Vagina (tissue), 2 donors: ENCODE results near the gene ASB16. TPM values are rescaled to one million over a fixed set of nuclear protein-coding genes. Genes with fewer than 3 reads are reported as not detected.
A peak's percentile ranks its signal among the peaks of the same experiment; 100 is the strongest.

ENCODE experiments used
- DNase-seq, 2 donors: peaks; one replicate each; pipeline ENCODE4 v3.0.0-alpha.2; 2017; ENCODE audit errors: extremely low spot score in 2 of 2
- H3K27ac ChIP-seq: fragments of 200-600 bp; sonication (generic); one replicate; pipeline ENCODE4 v1.5.1; 2019
- H3K27me3 ChIP-seq: fragments of 200-600 bp; sonication (generic); one replicate; pipeline ENCODE4 v1.5.1; 2019
- H3K36me3 ChIP-seq, 2 donors: fragments of 200-600 bp; sonication (generic); one replicate each; pipeline ENCODE4 v1.5.1; 2017 to 2019
- H3K4me1 ChIP-seq: fragments of 200-600 bp; sonication (generic); one replicate; pipeline ENCODE4 v1.5.1; 2019
- H3K4me3 ChIP-seq, 2 donors: fragments of 200-600 bp; sonication (generic); 1 replicate in 1 of 2; 2 replicates in 1 of 2; pipeline ENCODE4 v1.5.1; 2016 to 2019
- H3K9me3 ChIP-seq: fragments of 200-600 bp; sonication (generic); one replicate; pipeline ENCODE4 v1.5.1; 2019
- POLR2A ChIP-seq, 2 donors: fragments of 450-650 bp; IDR thresholded peaks; one replicate each; pipeline ENCODE4 v1.6.1; 2017; ENCODE audit warnings: antibody characterized with exemption in 2 of 2, mild to moderate bottlenecking in 2 of 2, moderate library complexity in 2 of 2
- POLR2AphosphoS5 ChIP-seq, 2 donors: sonication (generic); formaldehyde crosslinking; IDR thresholded peaks; one replicate each; pipeline ENCODE4 v1.9.0; 2017; ENCODE audit warnings: antibody characterized with exemption in 2 of 2, mild to moderate bottlenecking in 2 of 2, low read depth in 1 of 2; ENCODE audit not compliant: insufficient read depth in 1 of 2
- intact Hi-C: fragments of 100-400 bp; cut with DNase I; formaldehyde crosslinking; loops from one replicate; pipeline ENCODE4 v1.15.1; 2023
- total RNA-seq: library from RNA; depleted of rRNA; stranded (reverse); fragments of >200 nt; gene quantifications from one replicate; pipeline ENCODE4 v1.2.3, GENCODE V29; 2016
- TF ChIP-seq, protein P1 (sequence below), 3 experiments: fragments of 450-650 bp in 2 of 3; fragments of 200-600 bp in 1 of 3; sonication (generic) in 1 of 3; IDR thresholded peaks; one replicate each; pipeline ENCODE4 v1.5.1; 2017 to 2019; ENCODE audit warnings: antibody characterized with exemption in 3 of 3, mild to moderate bottlenecking in 2 of 3, moderate library complexity in 2 of 3

The ASB16 gene
- total RNA-seq, 1 donor from 2014 or later, result not detected

DNA sequence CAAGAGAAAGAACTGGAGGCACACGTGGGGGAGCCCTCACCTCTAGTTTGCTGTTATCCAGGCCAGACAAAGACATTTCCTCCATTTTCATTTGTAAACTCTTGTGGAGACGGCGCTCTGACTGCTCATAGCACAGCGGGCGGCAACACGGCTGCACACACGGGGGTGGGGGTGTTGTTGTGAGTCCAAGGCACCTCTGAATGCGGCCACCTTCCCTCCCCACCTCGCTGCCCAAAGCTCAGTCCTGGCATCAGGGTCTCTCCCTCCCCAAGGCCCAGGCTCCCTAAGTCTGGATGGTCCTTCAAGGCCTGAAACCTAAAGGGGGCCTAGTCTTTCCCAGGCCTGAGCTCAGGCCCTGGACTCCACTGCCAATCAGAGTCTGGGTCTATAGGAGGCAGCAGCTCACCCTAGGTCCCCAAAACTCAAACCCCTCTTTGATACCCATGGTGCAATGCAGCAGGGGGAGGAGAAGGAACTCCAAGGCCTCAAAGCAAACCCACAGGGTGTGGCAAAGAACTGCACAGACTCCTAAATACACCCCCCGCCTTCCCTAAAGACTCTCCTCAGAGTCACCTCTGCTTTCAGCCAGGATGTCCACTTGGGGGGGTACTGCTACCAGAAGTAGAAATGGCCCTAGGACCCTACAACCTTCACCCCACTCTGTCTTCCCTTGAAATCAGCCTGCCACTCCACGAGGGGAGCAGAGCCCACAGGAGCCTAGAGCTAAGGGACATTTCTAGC lies 27.6 kb downstream of the ASB16 start:
- H3K27ac ChIP-seq, result peak overlapping the region; percentile 98
- no peaks in the 10 kb centered on the region for H3K27me3 ChIP-seq
- TF ChIP-seq POLR2A (IDR thresholded peaks at IDR 0.05) (no peak), POLR2AphosphoS5 (IDR thresholded peaks at IDR 0.05; ENCODE audit: insufficient read depth in 1 of 2, low read depth in 1 of 2) (no peak)
- TF ChIP-seq, protein P1, sequence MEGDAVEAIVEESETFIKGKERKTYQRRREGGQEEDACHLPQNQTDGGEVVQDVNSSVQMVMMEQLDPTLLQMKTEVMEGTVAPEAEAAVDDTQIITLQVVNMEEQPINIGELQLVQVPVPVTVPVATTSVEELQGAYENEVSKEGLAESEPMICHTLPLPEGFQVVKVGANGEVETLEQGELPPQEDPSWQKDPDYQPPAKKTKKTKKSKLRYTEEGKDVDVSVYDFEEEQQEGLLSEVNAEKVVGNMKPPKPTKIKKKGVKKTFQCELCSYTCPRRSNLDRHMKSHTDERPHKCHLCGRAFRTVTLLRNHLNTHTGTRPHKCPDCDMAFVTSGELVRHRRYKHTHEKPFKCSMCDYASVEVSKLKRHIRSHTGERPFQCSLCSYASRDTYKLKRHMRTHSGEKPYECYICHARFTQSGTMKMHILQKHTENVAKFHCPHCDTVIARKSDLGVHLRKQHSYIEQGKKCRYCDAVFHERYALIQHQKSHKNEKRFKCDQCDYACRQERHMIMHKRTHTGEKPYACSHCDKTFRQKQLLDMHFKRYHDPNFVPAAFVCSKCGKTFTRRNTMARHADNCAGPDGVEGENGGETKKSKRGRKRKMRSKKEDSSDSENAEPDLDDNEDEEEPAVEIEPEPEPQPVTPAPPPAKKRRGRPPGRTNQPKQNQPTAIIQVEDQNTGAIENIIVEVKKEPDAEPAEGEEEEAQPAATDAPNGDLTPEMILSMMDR (IDR thresholded peaks at IDR 0.05), result no peak
- peaks cover 0 to 25% of the 10 kb centered on the region in 2 donors for H3K36me3 ChIP-seq
- H3K9me3 ChIP-seq, result no peaks in the 10 kb centered on the region
- no peak for DNase-seq
- H3K4me1 ChIP-seq, result peaks cover 27% of the 10 kb centered on the region
- intact Hi-C loops, result no loop called here
- peak overlapping the region; percentile 68 to 98 for H3K4me3 ChIP-seq

DNA sequence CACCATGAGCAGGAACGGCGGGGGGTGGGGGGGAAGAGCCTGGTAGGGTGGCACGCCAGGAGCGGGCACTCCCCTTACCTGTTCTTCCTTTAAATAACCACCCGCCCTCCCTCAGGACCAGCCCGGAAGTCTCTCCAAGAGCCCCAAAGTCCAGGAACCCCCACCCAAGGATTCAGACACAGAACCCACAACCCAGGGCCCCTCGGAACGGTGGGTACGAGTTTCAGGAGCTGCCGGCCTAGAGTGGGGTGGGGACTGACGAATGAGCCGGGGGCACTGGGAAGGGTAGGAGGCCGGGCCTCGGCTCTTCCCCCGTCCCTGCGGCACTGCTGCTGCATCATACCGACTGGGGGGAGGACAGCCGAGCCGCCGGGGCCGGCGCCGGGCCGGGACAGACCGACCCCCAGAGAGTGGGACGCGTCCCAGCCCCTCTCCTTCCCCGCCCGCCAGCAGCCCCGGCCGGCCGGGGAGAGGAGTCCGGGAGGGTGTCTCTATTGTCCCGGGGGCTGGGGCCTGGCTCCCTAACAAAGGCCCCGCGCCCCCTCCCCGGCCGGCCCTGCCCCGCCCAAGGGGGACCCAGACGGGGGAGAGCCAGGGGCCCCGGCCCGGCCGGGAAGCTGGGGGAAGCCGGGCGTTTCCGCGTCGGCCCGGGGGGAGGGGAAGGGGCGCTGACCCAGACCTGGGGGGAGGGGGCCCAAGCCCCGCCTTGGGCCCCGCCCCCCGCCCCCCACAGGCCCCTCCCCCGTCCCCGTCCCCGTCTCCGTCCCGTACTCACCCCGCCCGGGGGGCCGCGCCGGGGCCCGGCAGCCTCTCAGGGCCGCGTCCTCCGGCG lies 28.4 kb downstream of the ASB16 start:
- H3K4me3 ChIP-seq, result peak overlapping the region; percentile 68 to 98
- peaks cover 31% of the 10 kb centered on the region for H3K4me1 ChIP-seq
- H3K27me3 ChIP-seq, result no peaks in the 10 kb centered on the region
- intact Hi-C loops, result no loop called here
- no peak for DNase-seq
- no peaks in the 10 kb centered on the region for H3K9me3 ChIP-seq
- H3K27ac ChIP-seq, result peak overlapping the region; percentile 98
- peaks cover 0 to 17% of the 10 kb centered on the region in 2 donors for H3K36me3 ChIP-seq
- peak in 1 of 2 donors; percentile 28 for TF ChIP-seq POLR2AphosphoS5 (IDR thresholded peaks at IDR 0.05; ENCODE audit: insufficient read depth in 1 of 2, low read depth in 1 of 2)
- TF ChIP-seq POLR2A (IDR thresholded peaks at IDR 0.05), result no peak
- TF ChIP-seq, protein P1 (IDR thresholded peaks at IDR 0.05), result no peak

DNA sequence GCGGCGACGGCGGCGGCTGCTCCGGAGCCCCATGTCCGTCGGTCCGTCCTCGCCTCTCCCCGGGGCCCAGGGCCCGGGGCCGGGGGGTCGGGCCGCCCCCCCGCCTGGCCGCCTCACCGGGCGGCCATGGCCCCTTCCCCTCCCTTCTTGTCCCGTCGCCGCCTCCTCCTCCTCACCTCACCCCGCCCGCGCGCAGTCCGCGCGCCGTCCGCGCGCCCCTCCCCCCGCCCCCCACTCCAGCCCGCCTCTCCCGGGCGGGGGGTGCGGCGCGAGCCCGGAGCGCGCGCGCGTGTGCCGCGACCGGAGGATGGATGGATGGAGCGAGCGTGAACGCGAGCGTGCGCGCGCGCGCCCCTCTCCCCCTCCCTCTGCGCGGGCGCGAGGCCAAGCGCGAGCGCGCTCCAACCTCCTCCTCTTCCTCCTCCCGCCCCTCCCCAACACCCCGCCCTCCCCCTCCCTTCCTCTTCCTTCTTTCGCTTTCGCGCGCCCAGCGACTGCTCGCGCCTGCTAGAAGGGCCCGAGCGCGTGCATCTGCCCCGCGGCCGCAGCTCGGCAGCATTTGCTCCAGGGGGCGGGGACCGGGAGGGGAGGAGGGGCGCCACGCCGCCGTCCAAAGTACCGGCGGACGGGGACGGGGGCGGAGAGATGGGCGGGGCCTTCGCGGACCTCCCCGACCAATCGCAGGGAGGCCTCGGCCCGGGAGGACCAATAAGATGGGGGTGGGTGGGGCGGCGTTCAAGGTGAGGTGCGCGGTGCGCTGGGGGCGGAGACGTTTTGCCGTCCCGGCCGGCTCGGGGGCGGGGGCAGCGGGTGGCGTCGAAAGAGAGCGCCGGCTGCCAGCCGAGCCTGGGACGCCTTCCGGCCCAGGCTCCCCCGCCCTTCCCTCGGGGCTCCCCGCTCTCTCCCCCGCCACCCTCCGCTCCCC lies 29.3 kb downstream of the ASB16 start, which contains the start of gene ATXN7L3:
Gene ATXN7L3 (minus strand): TSS at position 332 of the 925 bp plus-strand sequence. CDS start 1,814 bp downstream, outside the sequence.
- no peaks in the 10 kb centered on the region for H3K27me3 ChIP-seq
- H3K4me1 ChIP-seq, result peaks cover 31% of the 10 kb centered on the region
- peak in 1 of 2 donors; percentile 98 for DNase-seq
- H3K36me3 ChIP-seq, result peaks cover 0 to 8% of the 10 kb centered on the region in 2 donors
- intact Hi-C loops, result loop anchor here (1.0 kb wide), 1 partner anchor 23 kb away; no protein-coding TSS in a partner anchor
- TF ChIP-seq POLR2AphosphoS5 (IDR thresholded peaks at IDR 0.05; ENCODE audit: insufficient read depth in 1 of 2, low read depth in 1 of 2), result peak in 1 of 2 donors; percentile 46
- TF ChIP-seq, protein P1 (IDR thresholded peaks at IDR 0.05), result no peak
- peak in 1 of 2 donors; percentile 19 for TF ChIP-seq POLR2A (IDR thresholded peaks at IDR 0.05)
- peak within 1 kb of the TSS; percentile 98 for H3K27ac ChIP-seq
- peak within 1 kb of the TSS; percentile 68 to 98 for H3K4me3 ChIP-seq
- no peaks in the 10 kb centered on the region for H3K9me3 ChIP-seq

DNA sequence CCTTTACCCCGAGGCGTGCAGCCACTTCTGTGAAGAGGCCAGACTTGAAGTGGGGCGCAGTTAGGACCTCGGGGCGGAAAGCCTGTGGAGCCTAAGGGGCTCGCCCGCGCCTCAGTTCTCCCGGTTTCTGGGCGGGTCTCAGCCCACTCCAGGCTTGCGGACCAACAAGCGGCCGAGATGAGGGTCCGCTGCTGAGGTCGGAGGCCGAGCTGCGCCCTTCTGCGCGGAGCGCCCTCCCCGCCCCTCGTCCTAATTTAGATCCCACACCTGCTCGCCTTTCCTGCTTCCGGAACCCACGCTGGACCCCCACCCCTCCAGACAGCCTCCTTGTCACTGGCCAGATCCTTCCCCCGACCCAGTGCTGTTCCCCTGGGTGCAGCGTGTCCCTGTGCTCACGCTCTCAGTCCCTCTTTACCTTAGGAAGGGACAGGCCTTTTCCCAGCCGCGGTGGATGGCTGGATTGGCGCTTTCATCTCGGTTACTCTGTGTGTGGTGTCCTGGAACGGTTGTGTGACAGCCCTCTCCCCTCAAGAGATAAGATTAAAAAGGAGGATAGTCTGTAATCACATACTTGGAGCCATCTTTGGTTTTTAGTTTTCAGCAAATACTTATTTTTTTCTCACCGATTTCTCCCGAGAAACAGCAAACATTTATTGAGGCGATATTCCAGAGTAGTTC lies 30.1 kb downstream of the ASB16 start:
- H3K27ac ChIP-seq, result peak overlapping the region; percentile 98
- H3K4me1 ChIP-seq, result peaks cover 31% of the 10 kb centered on the region
- H3K4me3 ChIP-seq, result peak overlapping the region; percentile 68 to 98
- H3K27me3 ChIP-seq, result no peaks in the 10 kb centered on the region
- DNase-seq, result no peak
- no peaks in the 10 kb centered on the region for H3K9me3 ChIP-seq
- H3K36me3 ChIP-seq, result peaks cover 0 to under 1% of the 10 kb centered on the region in 2 donors
- TF ChIP-seq, protein P1 (IDR thresholded peaks at IDR 0.05), result no peak
- TF ChIP-seq POLR2A (IDR thresholded peaks at IDR 0.05) (no peak), POLR2AphosphoS5 (IDR thresholded peaks at IDR 0.05; ENCODE audit: insufficient read depth in 1 of 2, low read depth in 1 of 2) (no peak)
- intact Hi-C loops, result loop anchor here (1.0 kb wide), 1 partner anchor 23 kb away; no protein-coding TSS in a partner anchor
